Heart right ventricle (tissue), 16 donors: ENCODE measurements around the gene IL17C. TPM values are rescaled to one million over a fixed set of nuclear protein-coding genes. Genes with fewer than 3 reads are reported as not detected.

Experiments
- ATAC-seq, 8 donors: fragments of 200-7000 bp; cut with Tn5 transposase; one replicate each; pipeline ENCODE4 v1.9.1; 2020; ENCODE audit warnings: mild to moderate bottlenecking in 8 of 8, moderate library complexity in 8 of 8, moderate number of reproducible peaks in 1 of 8
- DNase-seq, 2 donors: peaks; one replicate each; pipeline ENCODE4 v3.0.0-alpha.2; 2020
- H3K27ac ChIP-seq, 10 donors: fragments of 200-600 bp; sonication (generic) in 2 of 10; one replicate each; pipeline versions ENCODE4 v1.5.0 to v1.8.0; 2020 to 2022; ENCODE audit warnings: mild to moderate bottlenecking in 3 of 10
- H3K27me3 ChIP-seq, 7 donors: fragments of 200-600 bp; one replicate each; pipeline ENCODE4 v1.8.0; 2021 to 2022; ENCODE audit warnings: mild to moderate bottlenecking in 2 of 7
- H3K36me3 ChIP-seq, 9 donors: fragments of 200-600 bp; sonication (generic) in 1 of 9; one replicate each; pipeline versions ENCODE4 v1.5.0 to v1.8.0; 2020 to 2022; ENCODE audit warnings: mild to moderate bottlenecking in 2 of 9
- H3K4me1 ChIP-seq, 9 donors: fragments of 200-600 bp; sonication (generic) in 1 of 9; one replicate each; pipeline versions ENCODE4 v1.5.0 to v1.8.0; 2020 to 2022; ENCODE audit warnings: mild to moderate bottlenecking in 4 of 9
- H3K4me3 ChIP-seq, 10 donors: fragments of 200-600 bp; sonication (generic) in 2 of 10; one replicate each; pipeline versions ENCODE4 v1.5.0 to v1.8.0; 2020 to 2022; ENCODE audit warnings: mild to moderate bottlenecking in 7 of 10, moderate library complexity in 2 of 10
- H3K9me3 ChIP-seq, 11 donors: fragments of 200-600 bp in 10 of 11; sonication (generic) in 2 of 11; one replicate each; pipeline versions ENCODE4 v1.5.0 to v1.8.0; 2013 to 2022; ENCODE audit warnings: mild to moderate bottlenecking in 2 of 11, control low read depth in 1 of 11, moderate library complexity in 1 of 11
- CTCF ChIP-seq, 9 donors: fragments of 200-600 bp; sonication (generic) in 2 of 9; IDR thresholded peaks; one replicate each; pipeline versions ENCODE4 v1.5.0 to v1.8.0; 2021 to 2022; ENCODE audit warnings: antibody characterized with exemption in 9 of 9, mild to moderate bottlenecking in 5 of 9, moderate library complexity in 1 of 9
- WGBS, 2 donors: extraction: QIAGEN DNeasy Blood & Tissue Kit; methylation state at CpG; one replicate each; pipeline ENCODE4 v1.1.7; 2013; ENCODE audit warnings: inconsistent platforms in 1 of 2; 5-methylcytosine and 5-hydroxymethylcytosine counted together
- intact Hi-C, 10 donors: fragments of 100-400 bp; cut with DNase I; formaldehyde crosslinking; loops; one replicate each; pipeline versions ENCODE4 v1.11.1 to v1.14.2; 2022
- polyA plus RNA-seq, 2 donors: library from polyadenylated mRNA; stranded (reverse); fragments of 200-250 nt; gene quantifications; one replicate each; pipeline ENCODE4 v1.2.3, GENCODE V29; 2013
- total RNA-seq, 10 donors: library from RNA; stranded (reverse); fragmentation: NEBNext Ultra II Directional in 3 of 10; extraction: Animal tissue kit (Norgen Biotek cat#: 25700) in 3 of 10; gene quantifications; one replicate each; pipeline versions ENCODE4 v1.2.1 to v1.2.4, GENCODE V29; 2021 to 2023
- donor health status: Arrhythmogenic right ventricular cardiomyopathy.
- donor health status: ischemic (EF 13 %, LVEDD 7.1; RV severe dilation, severe dysfunction).
- donor health status: healthy with polysubstance abuse.
- donor health status: DM: no; HTN: yes; CAD: no.
- donor health status: DM: no; HTN: no; CAD: no.
- donor health status: ischemic (EF 25% LVEDD 6.9; RV normal size, moderate dysfunction).
- donor health status: ischemic (EF 25% LVEDD 5.7; RV mildly dilated, moderate dysfunction).
- donor health status: healthy.
- donor health status: DM: yes; HTN: yes; CAD: no.
- donor health status: Ischemic cardiomyopathy.
- donor health status: ischemic (EF 35%, LVEDD 5.7; RV mildly dilated, moderate dysfunction).
- donor health status: nonischemic (EF 11% LVEDD 7.7; RV severe dilation, severe dysfunction).
- donor health status: DM: yes; HTN: yes; CAD: no.
- donor health status: PGD.
- donor health status: ischemic (EF 29% LVEDD 5.4; RV normal size, mild dysfunction).
- donor health status: nonischemic (EF 23%, LVEDD 6.1; RV moderate dilation, normal function).

IL17C gene
- total and polyA plus RNA-seq, 12 donors = not detected

GRCh38 chr16:88657371-88657770, 19.0 kb downstream of the IL17C start:
- DNase-seq = no peak
- no peak overlapping the region for H3K27ac ChIP-seq
- no peaks in the 10 kb centered on the region for H3K27me3 ChIP-seq
- no peak for ATAC-seq
- intact Hi-C loops = no loop called here
- H3K4me1 ChIP-seq = peaks cover 0 to 17% (median 7%) of the 10 kb centered on the region in 9 donors
- no peak overlapping the region for H3K4me3 ChIP-seq
- TF ChIP-seq CTCF (IDR thresholded peaks at IDR 0.05) = no peak
- peaks cover 0 to 54% (median 14%) of the 10 kb centered on the region in 9 donors for H3K36me3 ChIP-seq
- 93 to 94% methylated on average over 19 of the region's 19 CpGs for WGBS, 2 donors
- no peaks in the 10 kb centered on the region for H3K9me3 ChIP-seq

DNA sequence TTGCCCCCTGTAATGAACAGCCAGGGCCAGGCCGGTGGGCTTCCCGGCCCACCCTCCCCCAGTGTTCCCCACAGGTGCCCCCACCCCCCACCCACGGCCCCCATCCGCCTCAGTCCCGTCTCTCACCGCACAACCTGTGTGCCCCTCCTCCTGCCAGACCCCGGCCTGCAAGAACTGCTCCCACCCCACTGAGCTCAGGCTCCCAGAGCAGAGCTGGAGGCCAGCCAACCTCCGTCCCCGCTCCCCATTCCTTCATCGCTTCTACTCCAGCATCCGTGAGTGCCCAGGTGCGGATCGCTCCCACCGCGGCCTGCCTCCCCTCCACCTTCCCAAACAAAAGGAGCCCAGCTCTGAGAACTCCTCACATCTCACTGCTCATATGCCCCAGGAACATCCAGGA, 20.3 kb downstream of the IL17C start:
- Histone ChIP-seq H3K27me3 (no peaks in the 10 kb centered on the region), H3K9me3 (no peaks in the 10 kb centered on the region), H3K4me1 (peaks cover 0 to 21% (median 11%) of the 10 kb centered on the region in 9 donors), H3K4me3 (no peak overlapping the region), H3K27ac (no peak overlapping the region), H3K36me3 (peaks cover 0 to 41% (median 14%) of the 10 kb centered on the region in 9 donors)
- intact Hi-C loops = no loop called here
- DNase-seq (no peak), ATAC-seq (no peak)
- 87 to 95% methylated on average over 14 to 15 of the region's 15 CpGs for WGBS, 2 donors
- TF ChIP-seq CTCF (IDR thresholded peaks at IDR 0.05) = no peak

DNA sequence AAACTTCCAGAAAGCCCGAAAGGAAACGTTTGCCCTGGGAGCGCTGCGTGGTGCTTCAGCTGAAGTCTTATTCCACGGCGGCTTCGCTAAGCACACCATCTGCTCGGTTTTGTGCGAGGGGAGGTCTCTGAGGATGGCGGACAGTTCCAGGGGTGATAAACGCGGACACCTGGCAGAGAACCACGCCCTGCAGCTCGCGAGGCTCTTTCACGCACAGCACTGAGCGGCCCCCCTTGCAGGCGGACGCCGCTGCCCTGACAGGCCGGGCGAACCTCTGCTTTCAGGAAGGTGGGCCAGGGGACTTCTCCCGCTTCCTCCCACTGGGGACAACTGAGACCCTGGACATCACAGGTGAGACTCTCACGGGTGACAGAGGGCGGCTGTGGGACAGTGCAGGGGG, 20.8 kb downstream of the IL17C start:
- no peaks in the 10 kb centered on the region for H3K9me3 ChIP-seq
- ATAC-seq (no peak), DNase-seq (no peak)
- H3K4me3 ChIP-seq = no peak overlapping the region
- WGBS, 2 donors = 93 to 95% methylated on average over 25 of the region's 25 CpGs
- no peak for TF ChIP-seq CTCF (IDR thresholded peaks at IDR 0.05)
- no peak overlapping the region for H3K27ac ChIP-seq
- H3K4me1 ChIP-seq = peaks cover 1 to 25% (median 16%) of the 10 kb centered on the region in 9 donors
- peaks cover 0 to 36% (median 14%) of the 10 kb centered on the region in 9 donors for H3K36me3 ChIP-seq
- intact Hi-C loops = no loop called here
- H3K27me3 ChIP-seq = no peaks in the 10 kb centered on the region

GRCh38 chr16:88661468-88661867, 23.1 kb downstream of the IL17C start:
- no peak for TF ChIP-seq CTCF (IDR thresholded peaks at IDR 0.05)
- H3K27ac ChIP-seq = no peak overlapping the region
- no peak overlapping the region for H3K4me3 ChIP-seq
- no peaks in the 10 kb centered on the region for H3K9me3 ChIP-seq
- peaks cover 2 to 41% (median 30%) of the 10 kb centered on the region in 9 donors for H3K4me1 ChIP-seq
- DNase-seq (no peak), ATAC-seq (no peak)
- peaks cover 0 to 14% (median 0%) of the 10 kb centered on the region in 9 donors for H3K36me3 ChIP-seq
- intact Hi-C loops = loop anchor here in 2 of 10 donors (5.0 to 10.0 kb wide), 3 partner anchors 41 to 67 kb away; partner anchors contain the start of genes CTU2 (in 1 of the 2) and RNF166 (in 1 of the 2)
- 88 to 89% methylated on average over 10 of the region's 10 CpGs for WGBS, 2 donors
- H3K27me3 ChIP-seq = no peaks in the 10 kb centered on the region
